ENCODE data around the gene SMYD5.

Gene SMYD5

GRCh38 chr2:73238976-73239375, 24.9 kb downstream of the SMYD5 start:
- DNase-seq (ENCODE audit: low spot score): no peak

DNA sequence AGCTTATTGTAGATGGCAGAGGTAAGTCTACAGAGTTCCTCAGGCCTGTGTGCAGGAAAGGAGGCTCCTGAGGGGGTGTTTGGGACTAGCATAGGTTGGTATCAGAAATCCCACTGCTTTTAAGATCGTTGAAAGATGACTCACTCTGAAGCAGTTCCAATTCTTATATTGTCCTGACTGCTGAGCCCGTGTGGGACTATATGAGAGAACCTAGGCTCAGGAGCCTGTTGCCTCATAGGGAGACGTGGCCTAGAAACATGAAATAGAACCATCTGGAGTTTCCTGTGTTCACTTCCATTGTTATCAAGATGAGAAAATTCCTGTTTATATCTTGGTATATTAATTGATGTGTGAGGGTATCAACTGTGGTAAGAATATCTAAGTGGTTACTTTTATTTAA, 25.7 kb downstream of the SMYD5 start:
- DNase-seq (ENCODE audit: low spot score): no peak

DNA sequence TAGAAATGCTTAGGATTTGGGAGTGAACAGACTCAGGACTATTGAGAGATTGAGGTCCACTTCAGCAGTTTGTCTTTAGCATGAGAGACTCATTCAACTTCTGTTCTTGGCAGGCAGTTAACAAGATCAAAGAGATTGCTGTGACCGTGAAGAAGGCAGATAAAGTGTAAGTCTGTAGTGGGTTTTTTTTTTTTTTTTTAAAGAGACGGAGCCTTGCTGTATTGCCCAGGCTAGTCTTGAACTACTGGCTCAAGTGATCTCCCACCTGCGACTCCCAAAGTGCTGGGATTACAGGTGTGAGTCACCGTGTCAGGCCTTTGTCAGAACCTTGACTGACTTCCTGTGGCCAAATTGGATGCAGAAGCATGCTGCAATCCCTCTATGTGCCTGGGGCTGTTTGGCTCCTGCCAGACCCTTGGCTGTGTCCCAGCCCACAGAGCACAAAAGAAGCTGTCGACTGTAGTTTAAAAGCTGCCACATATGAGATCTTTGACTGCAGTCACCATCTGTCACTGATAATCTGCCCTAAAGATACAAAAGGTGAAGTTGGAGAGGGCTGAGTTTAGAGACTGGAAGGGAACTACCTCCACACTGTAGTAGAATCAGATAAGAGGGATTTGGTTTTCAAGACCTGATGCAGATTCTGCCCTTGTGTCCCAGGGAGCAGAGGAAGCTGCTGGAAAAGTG, 30.0 kb downstream of the SMYD5 start:
- DNase-seq (ENCODE audit: low spot score): no peak

- DNase-seq (ENCODE audit: low spot score): no peak
Observed at GRCh38 chr2:73244580-73244979, 30.5 kb downstream of the SMYD5 start.

DNA sequence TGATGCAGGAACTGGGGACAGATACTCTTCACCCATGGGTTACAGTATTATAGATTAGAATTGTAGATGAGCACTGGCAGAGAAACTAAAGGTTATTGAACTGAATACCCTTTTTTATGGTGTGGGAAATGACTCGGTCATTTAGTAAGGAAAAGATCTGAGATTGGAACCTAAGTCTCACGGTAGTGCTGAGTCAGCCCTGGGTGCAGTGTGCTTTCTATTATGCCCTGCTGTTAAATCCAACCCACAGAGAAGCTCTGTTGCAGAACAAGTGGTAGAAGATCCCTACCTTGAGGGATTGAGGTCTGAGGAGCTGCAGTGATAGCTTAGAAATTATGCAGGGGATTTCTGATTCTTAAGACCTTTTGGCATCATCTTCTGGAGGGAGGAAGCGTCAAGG, 32.8 kb downstream of the SMYD5 start:
- DNase-seq (ENCODE audit: low spot score): no peak

GRCh38 chr2:73249636-73250035, 35.6 kb downstream of the SMYD5 start:
- DNase-seq (ENCODE audit: low spot score): no peak

- DNase-seq (ENCODE audit: low spot score): no peak
Observed at GRCh38 chr2:73250872-73251846, 37.1 kb downstream of the SMYD5 start.

- DNase-seq (ENCODE audit: low spot score): no peak
Observed at GRCh38 chr2:73252238-73253027, 38.4 kb downstream of the SMYD5 start.

DNA sequence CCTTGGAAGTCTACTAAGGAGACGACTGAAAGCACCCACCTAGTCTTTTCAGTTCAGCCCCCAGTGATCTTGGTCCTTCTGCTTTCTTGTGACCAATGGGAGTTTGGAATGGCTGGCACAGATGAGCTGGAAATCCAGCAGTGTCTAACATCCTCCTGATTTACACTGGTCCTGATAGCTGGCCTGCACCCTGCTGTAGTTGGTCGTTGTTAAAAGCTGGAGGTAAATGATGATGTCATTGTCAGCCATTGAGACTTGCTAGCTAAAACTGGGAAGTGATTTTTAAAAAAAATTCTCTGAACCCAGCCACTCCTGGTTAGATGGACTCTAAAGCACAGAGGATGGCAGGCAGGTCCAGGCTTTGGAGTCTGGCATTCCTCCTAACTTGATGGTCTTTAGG, 39.4 kb downstream of the SMYD5 start:
- no peak for DNase-seq (ENCODE audit: low spot score)

- peak; percentile 44 for DNase-seq (ENCODE audit: low spot score)
Observed at GRCh38 chr2:73253901-73254300, 39.9 kb downstream of the SMYD5 start.

- DNase-seq (ENCODE audit: low spot score): no peak
Observed at GRCh38 chr2:73254343-73255006, 40.4 kb downstream of the SMYD5 start.

DNA sequence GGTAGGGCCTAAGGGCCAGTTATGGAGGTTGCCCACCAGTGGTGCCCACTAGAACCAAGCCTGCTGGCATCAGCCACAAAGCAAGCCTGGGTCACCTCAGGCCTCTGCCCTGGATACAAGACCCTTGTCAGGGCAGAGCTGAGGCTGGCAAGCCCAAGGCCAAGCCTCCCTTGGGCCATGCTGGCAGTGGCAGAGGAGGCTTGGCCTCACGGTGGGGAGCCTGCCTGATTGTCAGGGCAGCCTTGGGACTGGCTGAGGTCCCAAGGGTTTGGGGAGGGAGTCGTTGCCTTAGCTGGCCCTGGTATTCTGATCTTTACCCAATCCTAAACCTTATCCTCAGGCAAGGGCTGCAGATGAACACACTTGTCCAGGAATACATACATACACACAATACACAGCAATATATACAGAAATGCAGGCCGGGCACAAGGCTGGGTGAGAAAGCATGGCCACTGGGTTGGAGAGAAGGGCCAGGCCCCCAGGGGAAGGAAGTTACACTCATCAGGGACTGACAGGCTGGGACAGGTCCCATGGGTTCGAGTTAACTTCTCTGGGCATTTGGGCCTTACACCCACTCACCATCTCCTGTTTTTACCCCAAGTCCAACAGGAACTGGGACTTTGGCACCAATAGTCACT, 41.1 kb downstream of the SMYD5 start:
- no peak for DNase-seq (ENCODE audit: low spot score)

DNA sequence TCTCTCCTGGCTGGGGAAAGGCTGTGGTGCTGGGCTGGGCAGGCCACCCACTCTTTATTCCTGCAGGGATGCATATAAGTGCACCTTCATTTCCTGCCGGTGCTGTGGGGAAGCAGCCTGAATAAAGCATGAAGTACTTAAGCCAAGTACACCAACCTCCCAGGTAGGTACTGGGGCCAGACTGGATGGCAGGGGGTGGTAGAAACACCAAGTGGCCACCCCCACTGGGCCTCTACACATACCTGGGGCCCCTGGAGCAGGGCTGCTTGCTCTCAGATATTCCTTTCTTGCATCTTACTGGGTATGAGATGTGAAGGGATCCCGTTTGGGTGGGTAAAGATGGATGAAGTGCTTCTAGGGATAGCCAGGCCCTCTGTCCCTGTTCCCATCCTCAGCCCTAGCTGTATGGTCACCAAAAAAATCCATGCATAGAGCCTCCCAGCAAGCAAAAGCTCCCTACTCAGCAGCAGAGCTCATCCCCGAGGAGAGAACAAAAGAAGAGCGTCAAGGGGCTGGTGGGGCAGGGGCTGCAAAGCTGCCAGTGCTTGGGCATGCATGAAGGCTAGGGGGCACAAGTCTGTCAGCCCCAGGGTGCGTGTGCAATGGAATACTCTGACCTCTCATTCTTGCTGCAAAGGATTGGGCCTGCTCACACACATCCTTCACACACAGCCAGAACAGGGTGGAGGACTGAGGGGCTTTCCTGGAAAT, 42.0 kb downstream of the SMYD5 start:
- DNase-seq (ENCODE audit: low spot score): no peak

DNA sequence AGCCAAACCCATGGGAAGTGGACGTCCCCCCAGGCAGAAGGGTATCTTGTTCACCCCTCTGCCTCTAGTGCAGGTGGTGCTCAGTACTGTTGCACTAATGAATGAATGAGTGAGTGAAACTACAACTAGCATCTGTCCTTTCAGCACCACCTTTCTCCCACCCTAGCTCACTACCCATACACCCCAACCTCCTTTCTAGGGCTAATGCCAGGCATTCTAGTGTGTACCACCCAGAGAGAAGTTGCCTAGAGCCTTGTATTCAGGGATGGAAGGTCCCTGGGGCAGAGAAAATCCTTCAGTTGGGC, 42.5 kb downstream of the SMYD5 start:
- no peak for DNase-seq (ENCODE audit: low spot score)

DNA sequence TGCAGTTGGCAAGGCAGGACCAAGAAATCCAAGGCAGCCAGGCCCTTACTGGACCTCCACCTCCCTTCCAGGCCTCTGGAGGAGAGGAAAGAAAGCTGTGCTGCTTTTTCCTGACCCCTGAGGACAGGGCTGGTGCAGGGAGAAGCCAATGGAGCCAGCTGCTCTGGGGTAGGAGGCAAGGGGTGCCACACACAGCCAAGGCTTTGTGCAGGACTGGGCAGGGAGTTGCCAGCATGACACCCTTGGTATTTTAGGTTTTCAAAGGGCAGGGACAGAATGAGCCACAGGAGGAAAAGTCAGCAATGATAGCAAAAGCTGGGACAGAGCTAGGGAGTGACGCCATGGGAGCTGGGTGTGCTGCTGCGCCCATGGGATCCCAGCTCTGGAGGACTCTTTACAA, 43.0 kb downstream of the SMYD5 start:
- DNase-seq (ENCODE audit: low spot score): no peak

- DNase-seq (ENCODE audit: low spot score): peak; percentile 43
Observed at GRCh38 chr2:73257425-73258125, 43.5 kb downstream of the SMYD5 start.

- no peak for DNase-seq (ENCODE audit: low spot score)
Observed at GRCh38 chr2:73258186-73258912, 44.3 kb downstream of the SMYD5 start.

DNA sequence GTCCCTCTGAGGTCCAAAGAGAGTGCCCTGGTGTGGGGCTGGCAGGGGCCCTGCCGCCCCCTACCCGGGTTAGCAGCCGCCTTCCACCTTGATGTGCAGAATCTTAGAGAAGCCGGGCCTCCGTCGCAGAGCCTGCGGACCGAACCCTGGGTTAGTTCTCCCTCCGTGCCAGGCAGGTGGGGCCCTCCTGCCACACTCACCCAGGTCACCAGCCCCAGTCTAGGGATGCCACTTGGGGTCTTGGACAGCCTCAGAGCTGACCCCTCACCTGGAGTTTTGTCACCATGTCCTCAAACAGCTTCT, 44.8 kb downstream of the SMYD5 start:
- DNase-seq (ENCODE audit: low spot score): no peak

GRCh38 chr2:73259276-73259675, 45.2 kb downstream of the SMYD5 start:
- no peak for DNase-seq (ENCODE audit: low spot score)
